NCI-H146 (cell line): ENCODE results near the gene GIMD1.
"Not testable (repeated sequence)": the region's sequence is repeated elsewhere in the genome, so short reads cannot be mapped to it uniquely, and the experiment has no call there.

Source experiments
- DNase-seq: peaks from one replicate; lab custom pipeline; 2025; lab: John Stamatoyannopoulos, UW

The GIMD1 gene

DNA sequence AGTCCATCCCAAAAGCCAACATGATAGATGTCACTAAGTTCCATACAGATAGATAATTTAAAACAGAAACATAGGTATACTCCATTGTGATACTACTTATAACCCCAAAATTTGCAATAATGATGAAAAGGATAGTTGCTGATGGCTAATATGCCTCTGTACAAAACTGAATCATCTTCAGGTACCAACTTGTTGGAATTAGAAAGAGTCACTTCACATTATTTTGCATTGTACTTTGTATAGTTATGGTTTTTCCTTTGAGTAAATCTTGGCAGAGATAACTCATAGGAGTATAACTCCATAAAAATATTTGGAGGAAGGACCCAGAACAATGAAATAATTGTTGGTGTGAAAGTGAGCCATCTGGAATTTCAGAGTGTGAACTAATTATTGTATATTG is 17.6 kb downstream of the GIMD1 start:
- DNase-seq = no peak

DNA sequence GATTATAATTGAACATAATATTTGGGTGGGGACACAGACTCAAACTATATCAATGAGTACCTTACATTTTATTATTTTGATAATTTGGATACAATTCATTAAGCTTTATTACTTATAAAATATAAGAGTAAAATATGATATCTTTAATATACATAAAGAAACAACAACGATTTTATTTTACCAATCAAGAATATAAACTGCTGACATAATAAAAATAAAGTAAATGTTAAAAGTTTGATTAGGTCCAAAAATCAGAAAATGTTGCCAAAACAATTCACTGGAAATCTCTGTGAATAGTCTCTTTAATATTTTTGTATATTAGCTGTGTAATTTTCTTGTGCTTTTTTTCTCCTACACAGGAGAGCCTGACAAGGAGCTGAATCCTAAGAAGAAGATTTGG is 21.4 kb downstream of the GIMD1 start:
- no peak for DNase-seq

DNA sequence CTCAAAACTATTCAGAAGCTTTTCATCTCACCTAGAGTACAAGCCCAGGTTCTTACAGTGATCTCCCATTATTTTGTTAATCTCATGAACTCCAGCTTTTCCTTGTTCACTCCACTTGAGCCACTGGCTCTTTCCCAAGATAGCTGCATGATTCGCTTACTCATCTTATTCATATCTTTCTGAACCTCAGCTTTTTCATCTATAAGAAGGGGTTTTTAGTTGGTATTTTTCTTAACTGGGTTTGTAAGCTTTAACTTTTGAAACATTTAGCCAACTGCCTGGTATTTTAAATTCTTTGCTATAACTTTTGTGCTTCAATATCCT is 24.0 kb downstream of the GIMD1 start:
- no peak for DNase-seq

DNA sequence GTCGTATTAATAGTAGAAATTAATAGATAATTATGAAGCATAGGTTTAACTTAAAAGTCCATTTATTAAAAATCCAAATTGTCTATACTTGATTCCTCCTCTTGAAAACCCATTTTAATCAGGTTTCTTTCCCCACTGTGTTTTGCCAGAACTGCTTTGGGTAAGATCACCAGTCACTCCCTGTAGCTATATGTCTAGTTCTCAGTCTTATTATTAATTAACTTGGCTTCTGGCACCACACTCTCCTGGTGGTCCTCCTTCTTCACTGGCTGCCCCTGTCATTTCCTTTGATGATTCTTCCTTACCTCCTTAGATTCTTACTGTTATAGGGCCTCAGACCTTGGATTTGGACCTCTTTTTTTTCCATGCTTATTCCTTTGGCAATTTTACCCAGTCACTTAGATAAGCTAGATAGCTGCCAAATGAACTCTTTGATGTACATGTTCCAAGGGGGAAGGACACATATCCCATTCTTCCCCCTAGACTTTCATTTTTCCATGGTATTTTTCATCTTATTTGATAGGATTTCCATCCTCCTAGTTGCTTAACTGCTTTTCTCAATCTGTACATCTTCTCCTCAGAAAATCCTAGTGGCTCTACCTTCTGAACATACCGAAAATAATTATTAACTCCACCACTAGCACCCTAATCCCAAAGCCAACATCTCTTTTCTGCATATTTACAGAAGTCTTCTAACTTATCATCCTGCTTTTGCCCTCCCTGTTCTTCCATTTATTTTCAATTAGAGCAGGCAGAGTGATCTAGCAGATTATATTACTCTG is 24.5 kb downstream of the GIMD1 start:
- no peak for DNase-seq

DNA sequence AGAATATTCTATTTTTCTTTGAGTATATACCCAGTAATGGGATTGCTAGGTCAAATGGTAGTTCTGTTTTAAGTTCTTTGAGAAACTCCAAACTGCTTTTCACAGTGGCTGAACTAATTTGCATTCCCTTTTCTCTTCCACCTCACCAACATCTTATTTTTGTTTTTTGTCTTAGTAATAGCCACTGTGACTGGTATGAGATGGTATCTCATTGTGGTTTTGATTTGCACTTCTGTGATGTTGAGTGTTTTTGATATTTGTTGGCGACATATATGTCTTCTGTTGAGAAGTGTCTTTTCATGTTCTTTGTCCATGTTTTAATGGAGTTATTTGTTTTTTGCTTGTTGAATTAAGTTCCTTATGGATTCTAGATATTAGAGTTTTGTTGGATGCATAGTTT is 27.8 kb downstream of the GIMD1 start:
- no peak for DNase-seq

DNA sequence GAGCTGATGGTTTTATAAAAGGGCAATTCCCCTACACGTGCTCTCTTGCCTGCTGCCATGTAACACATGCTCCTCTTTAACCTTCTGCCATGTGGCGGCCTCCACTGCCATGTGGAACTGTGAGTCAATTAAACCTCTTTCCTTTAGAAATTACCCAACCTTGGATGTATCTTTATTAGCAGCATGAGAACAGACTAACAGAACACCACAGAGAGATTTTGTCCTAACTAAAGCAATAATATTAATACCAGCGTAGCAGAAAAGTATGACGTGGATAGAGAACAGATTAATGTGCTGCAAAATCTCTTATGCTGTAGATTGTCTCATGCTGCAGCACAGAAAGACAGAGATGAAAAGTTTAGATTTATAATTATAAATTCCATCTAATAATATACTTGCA is 29.1 kb downstream of the GIMD1 start:
- DNase-seq = no peak

DNA sequence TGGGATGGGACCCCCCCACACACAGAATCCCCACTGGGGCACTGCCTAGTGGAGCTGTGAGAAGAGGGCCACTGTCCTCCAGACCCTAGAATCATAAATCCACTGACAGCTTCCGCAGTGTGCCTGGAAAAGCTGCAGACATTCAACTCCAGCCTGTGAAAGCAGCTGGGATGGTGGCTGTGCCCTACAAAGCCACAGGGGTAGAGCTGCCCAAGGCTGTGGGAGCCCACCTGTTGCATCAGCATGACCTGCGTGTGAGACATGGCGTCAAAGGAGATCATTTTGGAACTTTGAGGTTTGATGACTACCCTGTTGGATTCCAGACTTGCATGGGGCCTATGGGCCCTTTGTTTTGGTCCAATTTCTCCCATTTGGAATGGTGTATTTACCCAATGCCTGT is 29.9 kb downstream of the GIMD1 start:
- no peak for DNase-seq

DNA sequence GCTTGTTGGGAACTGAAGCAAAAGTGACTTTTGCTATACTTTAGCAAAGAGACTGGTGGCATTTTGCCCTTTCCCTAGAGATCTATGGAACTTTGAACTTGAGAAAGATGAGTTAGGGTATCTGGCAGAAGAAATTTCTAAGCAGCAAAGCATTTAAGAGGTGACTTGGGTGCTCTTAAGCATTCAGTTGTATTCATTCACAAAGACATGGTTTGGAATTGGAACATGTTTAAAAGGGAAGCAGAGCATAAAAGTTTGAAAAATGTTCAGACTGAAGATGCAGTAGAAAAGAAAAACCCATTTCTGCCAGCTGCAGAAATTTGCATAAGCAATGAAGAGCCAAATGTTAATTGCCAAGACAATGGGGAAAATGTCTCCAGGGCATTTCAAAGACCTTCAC is 30.7 kb downstream of the GIMD1 start:
- DNase-seq = no peak

DNA sequence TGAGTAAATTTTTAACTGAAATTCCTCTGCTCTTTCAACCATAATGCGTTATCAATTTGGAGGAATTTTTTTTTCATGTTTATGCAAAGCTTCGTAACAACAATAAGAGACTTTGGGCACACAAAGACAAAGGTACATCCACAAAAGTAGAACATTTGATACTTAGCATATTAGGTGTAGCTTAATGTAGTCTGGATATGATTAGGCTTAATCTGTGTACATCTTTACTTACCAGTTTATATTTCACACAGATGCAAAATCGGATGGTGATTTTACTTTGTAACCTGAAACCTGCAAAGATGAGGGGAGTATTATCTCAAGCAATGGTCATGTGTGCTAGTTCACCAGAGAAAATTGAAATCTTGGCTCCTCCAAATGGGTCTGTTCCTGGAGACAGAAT is 32.0 kb downstream of the GIMD1 start:
- DNase-seq = no peak

DNA sequence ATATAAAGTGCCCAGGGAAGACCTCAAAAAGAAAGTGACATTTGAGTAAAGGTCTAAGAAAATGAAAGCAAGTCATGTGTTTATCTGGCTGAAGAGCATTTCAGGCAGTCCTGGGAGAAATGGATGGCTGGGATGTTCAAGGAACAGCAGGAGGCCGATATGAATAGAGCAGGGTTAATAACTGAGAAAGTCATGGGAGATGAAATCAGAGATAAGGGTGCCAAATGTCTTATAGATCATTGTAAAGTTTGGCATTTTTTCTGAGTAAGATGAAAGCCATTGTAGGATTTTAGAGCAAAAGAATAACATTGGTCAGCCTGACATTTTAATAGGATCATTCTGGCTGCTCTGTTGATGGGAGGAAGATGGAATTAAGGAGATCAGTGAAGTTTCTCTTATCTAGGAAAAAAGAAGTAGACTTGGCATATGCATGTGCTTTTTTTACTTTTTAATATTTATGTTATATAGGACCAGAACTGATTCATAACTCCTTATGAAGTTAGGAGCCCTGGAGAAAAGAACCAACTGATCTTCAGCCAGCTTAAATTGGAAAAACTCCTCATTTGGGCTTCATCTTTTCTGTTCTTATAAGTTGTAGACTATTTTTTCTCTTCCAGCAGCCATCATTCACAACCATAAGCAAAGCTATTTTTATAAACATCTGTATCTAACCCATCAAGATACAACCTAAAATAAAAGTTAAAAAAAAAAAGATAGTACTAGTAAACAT is 33.7 kb downstream of the GIMD1 start:
- no peak for DNase-seq

DNA sequence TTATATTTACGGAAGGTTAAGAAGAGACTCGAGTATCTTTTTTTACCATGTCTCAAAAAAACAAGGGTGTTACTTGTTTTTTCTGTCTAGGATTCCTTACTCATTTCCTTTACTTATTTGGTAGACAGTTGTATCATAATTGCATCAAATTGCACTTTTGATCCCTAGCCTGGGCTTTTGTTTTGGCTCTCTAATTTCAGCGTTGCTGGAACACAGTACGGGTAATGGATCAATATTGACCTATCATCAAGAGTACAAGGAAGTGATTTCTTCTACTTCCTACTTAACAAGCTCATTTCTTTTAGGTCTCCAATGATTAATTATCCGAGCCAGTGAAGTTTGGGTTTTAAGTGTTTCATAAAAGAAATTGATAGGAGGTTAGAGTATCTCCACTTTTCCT is 35.4 kb downstream of the GIMD1 start:
- DNase-seq = no peak

DNA sequence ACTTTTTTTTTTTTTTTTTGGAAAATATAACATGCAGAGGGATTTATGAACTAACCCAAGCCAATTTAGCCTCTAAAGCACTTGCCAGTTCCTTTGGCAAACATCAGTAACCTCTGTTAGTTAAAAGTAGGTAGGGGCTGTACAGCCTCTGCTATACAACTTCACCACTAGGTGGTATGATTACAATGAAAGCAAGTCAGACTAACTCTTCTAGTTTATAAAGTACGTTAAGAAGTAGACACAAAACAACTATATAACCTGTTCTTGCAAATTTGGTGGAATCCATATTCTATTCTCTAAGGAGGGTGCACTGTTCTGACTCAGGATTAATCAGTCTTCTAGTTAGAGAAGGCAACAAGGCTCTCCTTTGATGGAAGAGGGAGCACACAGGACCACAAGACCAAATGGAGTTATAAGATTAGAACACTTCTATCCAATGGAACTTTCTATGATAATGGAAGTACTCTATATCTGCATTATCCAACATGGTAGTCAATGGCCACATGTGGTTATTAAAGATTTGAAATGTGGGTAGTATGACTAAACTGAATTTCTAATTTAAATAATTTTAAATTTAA is 39.4 kb downstream of the GIMD1 start:
- DNase-seq = peak; percentile 1

DNA sequence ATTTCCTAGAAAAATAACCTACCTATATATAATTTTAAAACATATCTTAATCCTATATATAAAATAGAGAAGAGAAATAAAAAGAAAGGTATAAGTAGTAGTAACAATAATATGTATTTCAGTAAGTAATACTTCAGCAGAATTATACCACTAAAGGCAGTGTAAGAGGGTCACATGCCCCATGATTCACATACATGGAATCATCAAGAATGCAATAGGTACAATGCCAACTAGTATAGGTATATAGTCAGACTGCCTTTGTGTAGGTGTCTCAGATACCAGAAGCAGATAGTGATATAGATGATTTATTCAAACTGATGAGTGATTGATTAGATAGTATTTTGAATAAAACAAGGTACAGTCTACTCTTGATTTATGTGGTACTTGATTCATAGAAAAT is 42.8 kb downstream of the GIMD1 start:
- DNase-seq = no peak

DNA sequence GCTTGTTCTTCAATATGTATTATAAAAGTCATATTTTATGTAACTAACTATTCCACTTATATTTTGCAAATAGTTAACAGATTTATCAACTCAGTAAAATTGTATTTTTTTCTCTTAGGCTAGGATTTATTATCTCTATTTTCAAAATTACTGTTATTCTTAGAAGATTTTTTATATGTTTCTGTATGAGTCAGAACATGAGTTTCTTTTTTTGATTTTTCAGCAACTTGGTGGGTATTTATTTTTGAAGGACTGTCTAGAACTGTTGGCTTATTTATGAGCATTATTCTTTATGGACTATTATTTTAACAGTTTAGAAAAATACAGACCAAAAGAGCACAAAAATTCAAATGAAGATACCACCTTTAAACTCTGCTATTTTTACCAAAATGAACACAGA is 45.5 kb downstream of the GIMD1 start:
- no peak for DNase-seq

DNA sequence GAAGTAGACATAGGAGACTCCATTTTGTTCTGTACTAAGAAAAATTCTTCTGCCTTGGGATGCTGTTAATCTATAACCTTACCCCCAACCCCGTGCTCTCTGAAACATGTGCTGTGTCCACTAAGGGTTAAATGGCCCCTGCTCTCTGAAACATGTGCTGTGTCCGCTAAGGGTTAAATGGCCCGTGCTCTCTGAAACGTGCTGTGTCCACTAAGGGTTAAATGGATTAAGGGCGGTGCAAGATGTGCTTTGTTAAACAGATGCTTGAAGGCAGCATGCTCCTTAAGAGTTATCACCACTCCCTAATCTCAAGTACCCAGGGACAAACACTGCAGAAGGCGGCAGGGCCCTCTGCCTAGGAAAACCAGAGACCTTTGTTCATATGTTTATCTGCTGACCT is 46.8 kb downstream of the GIMD1 start:
- DNase-seq = not testable (repeated sequence)

DNA sequence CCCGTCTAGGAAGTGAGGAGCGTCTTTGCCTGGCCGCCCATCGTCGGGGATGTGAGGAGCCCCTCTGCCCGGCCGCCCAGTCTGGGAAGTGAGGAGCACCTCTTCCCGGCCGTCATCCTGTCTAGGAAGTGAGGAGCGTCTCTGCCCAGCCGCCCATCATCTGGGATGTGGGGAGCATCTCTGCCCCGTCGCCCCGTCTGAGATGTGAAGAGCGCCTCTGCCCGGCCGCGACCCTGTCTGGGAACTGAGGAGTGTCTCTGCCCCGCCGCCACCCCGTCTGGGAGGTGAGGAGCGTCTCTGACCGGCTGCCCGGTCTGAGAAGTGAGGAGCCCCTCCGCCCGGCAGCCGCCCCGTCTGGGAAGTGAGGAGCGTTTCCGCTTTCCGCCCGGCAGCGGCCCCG is 47.4 kb downstream of the GIMD1 start:
- DNase-seq = not testable (repeated sequence)

DNA sequence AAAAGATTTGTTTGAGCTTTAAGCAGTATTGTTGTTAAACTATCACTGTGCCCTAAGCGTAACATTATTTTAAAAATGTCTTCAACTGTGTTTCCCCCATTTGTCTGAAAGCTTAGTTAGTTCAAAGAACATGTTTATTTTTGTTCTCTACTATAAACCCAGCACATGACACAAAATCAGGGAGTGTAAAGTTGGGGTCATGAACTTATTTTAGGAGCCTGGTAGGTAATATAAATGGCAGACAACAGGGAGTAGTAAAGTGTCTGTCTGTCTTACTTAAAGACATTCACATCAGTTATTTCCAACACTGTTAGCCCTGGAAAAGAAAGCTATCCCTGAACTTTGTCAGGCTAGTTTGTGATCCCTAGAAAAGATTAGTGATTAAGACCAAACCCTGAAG is 48.3 kb downstream of the GIMD1 start:
- DNase-seq = no peak

DNA sequence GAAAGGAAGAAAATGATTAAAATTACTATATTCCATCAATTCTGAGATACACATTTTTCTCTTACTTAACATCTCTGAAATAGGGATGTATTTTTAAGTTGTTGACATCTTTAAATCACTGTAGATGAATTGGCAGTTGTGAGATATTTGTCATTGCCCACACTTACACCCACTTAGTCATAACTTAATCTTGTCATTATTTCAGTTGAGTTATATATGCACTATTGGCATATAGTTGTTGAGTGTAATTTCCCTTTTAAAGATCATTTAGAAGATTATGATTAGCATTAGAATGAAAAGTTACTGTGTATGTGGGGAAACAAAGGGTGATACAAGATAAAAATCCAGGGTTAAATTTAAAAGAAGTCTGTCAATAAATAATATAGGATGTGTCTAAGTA is 50.1 kb downstream of the GIMD1 start:
- no peak for DNase-seq

DNA sequence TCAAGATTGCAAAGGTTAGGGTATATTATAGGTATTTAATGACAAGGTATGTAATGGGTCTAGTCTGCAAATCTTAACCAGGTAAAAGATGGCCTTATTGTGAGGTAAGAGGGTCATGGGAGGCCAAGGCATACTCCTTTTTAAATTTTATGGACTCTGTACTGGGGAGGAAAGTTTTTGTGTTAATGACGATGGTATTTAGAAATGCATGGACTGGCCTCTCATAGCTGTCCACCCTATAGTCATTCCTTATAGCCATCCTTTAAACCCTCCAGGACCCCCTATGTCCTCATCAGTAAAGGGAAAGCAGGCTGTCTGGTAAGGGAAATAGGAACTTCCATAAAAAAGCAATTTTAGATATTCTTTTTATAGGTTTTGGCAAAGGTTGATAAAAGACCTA is 50.8 kb downstream of the GIMD1 start:
- DNase-seq = no peak

DNA sequence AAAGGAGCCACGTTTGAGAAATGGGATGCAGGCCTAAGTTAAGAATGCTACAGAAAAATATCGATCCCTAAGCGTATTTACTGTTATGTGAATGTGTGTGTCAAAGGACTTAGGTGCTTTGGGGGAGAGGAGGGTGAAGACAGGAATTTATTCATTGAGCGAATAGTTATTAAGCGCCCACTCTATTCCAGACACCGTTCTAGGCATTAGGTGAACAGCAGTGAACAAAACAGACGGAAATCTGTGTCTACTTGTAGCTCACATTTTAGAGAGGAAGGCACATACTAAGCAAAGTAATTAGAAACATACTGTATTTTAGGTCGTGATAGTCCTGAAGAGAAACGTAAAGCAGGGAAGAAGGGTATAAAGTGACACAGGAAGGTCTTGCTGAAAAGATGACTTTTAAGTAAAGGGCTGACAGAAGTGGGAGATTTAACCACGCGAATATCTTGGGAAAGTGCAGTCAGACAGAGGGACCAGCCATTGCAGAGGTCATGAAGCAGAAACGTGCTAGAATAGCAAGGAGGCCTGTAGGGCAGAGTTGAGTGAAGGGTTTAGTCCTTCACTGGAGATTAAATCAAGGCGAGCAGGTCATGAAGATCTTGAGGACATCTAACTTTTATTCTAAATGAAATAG is 51.7 kb downstream of the GIMD1 start:
- no peak for DNase-seq

DNA sequence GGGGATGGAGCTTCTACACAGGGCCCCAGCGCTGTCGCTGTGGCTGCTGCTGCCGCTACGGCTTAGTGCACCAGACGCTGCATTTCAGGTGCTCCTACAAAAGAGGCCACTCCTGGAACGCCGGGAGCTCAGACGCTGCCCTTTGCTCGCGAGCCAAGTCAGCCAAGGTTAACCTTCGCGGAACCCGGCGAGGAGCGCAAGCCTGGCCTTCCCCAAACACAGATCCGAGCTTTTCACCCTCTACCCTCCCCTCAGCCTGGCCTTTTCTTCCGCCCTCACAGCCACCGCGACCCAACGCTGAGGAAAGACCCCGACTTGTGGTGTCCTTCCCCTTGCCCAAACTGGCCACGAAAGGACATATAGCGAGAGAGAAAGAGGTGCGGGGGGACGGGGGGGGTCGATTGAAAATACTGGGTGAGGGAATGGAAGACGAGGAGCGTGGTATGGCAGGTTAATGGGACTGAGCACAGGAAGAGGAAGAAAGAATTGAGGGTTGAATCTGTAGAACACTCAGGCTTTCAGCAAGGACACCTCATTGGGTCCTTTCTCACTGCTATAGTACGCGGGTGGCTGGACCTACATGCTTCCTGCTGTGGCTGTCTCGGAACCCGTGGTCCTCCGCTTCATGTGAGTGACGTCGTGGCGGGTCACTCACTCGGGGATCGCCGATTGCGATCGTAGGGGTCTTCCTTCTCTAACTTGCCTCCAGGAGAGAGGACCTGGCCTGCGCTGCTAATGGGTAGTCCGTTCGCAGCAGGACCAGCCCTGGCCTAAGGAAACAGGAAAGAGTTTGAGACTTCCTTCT is 52.4 kb downstream of the GIMD1 start, which contains the start of the genes AIMP1 and TBCK:
TSS of gene AIMP1 (plus strand) at position 583 of the 805 bp plus-strand sequence. CDS start 8,460 bp downstream, outside the sequence.
TSS of gene TBCK (minus strand) at position 242 of the 805 bp plus-strand sequence. CDS start 7,249 bp downstream, outside the sequence.
- peak; percentile 88 for DNase-seq

DNA sequence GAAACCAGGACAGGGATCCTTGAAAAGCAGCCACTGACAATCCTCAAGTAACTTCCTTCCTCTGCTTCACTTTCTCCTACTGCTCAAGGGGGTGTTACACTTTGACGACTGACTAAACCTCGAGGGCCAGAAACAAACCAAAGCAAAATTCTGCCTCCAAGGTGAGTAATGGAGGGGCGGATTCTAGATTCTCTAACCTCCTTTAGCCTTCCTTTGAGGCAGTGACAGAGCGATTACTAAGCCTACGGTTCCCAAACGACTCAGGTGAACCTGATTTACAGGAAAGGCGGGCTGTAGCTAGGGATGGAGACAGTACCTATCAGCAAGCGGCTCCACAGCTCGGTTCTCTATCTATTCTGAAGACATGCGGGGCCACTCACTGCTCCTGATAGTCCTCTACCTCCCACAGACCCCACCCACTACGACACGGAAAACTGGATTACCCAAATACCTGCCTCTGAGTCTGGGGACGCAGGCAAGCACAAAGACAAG is 53.1 kb downstream of the GIMD1 start:
- DNase-seq = peak; percentile 76
